ENCODE measurements around the gene NLGN1. TPM values are rescaled to one million over a fixed set of nuclear protein-coding genes. Genes with fewer than 3 reads are reported as not detected.
"Not testable (repeated sequence)": the region's sequence is repeated elsewhere in the genome, so short reads cannot be mapped to it uniquely, and the experiment has no call there.

Gene NLGN1
- total RNA-seq, 2 experiments from 2014 or later: not detected

DNA sequence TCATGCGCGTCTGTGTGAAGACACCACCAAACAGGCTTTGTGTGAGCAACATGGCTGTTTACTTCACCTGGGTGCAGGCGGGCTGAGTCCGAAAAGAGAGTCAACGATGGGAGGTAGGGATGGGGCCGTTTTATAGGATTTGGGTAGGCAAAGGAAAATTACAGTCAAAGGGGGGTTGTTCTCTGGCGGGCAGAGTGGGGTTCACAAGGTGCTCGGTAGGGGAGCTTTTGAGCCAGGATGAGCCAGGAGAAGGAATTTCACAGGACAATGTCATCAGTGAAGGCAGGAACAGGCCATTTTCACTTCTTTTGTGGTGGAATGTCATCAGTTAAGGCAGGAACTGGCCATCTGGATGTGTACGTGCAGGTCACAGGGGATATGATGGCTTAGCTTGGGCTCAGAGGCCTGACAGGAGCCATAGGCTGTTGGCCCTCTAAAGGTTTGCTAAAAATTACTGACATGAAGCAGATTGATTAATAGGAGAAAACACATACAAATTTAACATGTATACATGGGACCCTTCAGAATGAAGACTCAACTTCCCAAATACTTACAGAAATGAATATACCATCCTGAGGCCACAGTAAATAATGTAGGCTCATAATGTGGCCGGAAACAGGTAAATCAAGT lies 834.6 kb downstream of the NLGN1 start:
- H3K36me3 Mint-ChIP-seq; POLR2A ChIA-PET; H3K4me3 Mint-ChIP-seq; H3K9me3 Mint-ChIP-seq; H3K27ac Mint-ChIP-seq; DNase-seq; H3K27me3 Mint-ChIP-seq; H3K4me1 Mint-ChIP-seq; ATAC-seq (ENCODE audit: low read depth): not testable (repeated sequence)

DNA sequence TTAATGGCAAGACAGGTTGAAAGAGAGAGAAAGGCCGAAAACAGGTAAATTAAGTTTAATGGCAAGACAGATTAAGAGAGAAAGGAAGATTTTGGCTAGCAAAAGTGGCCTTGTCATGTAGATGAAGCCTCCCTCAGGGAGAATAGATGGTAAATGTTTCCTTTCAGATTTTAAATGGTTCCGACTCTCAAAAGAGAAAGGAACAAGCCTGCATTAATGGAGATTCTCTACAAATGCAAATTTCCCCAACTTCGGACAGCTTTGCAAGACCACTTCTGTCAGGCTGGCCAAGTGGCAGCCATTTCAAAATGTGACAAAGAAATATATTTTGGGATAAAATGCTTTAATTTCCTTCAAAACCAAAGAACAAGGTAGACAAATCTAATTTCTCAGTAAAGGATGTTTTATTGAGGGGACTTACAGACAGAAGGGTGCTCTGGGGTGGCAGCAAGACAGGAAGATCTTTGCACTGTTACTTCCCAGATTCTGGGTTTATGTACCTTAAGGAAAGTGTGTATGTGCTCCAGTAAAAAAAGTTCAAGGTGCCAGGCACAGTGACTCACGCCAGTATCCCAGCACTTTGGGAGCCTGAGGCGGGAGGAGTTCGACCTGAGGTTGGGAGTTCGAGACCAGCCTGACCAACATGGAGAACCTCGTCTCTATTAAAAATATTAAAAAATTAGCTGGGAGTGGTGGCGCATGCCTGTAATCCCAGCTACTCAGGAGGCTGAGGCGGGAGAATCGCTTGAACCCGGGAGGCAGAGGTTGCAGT lies 835.3 kb downstream of the NLGN1 start:
- Mint-ChIP-seq H3K4me1 (no peaks in the 10 kb centered on the region), H3K27me3 (no peaks in the 10 kb centered on the region), H3K4me3 (no peak overlapping the region), H3K36me3 (no peaks in the 10 kb centered on the region), H3K27ac (no peak overlapping the region), H3K9me3 (no peaks in the 10 kb centered on the region)
- POLR2A ChIA-PET: no interaction called here
- DNase-seq (no peak), ATAC-seq (ENCODE audit: low read depth) (no peak)

DNA sequence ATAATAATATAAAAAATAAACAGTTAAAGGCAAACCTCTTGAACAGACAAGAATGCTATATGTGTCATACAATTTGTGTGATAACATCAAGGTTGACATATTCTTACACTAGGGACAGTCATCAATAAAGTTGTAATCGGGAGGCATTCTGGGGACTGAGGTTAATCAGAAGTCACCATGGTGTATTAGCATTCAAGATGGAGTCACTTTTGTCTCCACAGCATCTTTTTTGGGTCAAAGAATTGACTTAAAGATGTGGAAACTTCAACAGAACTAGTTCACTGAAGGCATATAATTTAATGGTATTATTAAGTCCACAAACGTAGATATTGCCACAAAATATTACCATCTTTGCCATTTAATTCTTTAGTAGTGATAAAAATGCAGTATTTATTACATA lies 836.0 kb downstream of the NLGN1 start:
- H3K27ac Mint-ChIP-seq: no peak overlapping the region
- H3K36me3 Mint-ChIP-seq: no peaks in the 10 kb centered on the region
- POLR2A ChIA-PET: no interaction called here
- ATAC-seq (ENCODE audit: low read depth) (no peak), DNase-seq (no peak)
- no peak overlapping the region for H3K4me3 Mint-ChIP-seq
- no peaks in the 10 kb centered on the region for H3K27me3 Mint-ChIP-seq
- H3K4me1 Mint-ChIP-seq: no peaks in the 10 kb centered on the region
- no peaks in the 10 kb centered on the region for H3K9me3 Mint-ChIP-seq

DNA sequence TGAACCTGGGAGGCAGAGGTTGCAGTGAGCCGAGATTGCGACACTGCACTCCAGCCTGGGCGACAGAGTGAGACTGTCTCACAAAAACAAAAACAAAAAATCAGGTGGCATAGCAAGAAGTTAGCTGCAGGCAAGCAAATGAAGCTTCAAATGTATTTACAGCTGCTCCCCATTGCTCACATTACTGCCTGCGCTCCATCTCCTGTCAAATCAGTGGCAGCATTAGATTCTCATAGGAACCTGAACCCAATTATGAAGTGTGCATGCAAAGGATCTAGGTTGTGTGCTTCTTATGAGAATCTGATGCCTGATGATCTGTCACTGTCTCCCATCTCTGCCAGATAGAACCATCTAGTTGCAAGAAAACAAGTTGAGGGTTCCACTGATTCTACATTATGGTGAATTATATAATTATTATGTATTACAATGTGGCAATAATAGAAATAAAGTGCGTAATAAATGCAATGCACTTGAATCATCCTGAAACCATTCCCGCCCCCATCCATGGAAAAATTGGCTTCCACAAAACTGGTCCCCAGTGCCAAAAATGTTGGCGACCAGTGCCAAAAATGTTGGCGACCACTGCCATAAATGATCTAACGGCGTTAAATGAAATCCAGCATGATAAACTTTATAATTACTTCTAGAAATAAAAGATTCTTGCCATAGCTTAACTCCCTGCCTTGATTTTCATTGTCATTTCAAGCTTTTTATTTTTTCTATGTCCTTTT lies 844.9 kb downstream of the NLGN1 start:
- Mint-ChIP-seq H3K27me3 (no peaks in the 10 kb centered on the region), H3K4me1 (no peaks in the 10 kb centered on the region), H3K4me3 (no peak overlapping the region), H3K36me3 (no peaks in the 10 kb centered on the region), H3K9me3 (no peaks in the 10 kb centered on the region), H3K27ac (no peak overlapping the region)
- DNase-seq (no peak), ATAC-seq (ENCODE audit: low read depth) (no peak)
- POLR2A ChIA-PET: no interaction called here

DNA sequence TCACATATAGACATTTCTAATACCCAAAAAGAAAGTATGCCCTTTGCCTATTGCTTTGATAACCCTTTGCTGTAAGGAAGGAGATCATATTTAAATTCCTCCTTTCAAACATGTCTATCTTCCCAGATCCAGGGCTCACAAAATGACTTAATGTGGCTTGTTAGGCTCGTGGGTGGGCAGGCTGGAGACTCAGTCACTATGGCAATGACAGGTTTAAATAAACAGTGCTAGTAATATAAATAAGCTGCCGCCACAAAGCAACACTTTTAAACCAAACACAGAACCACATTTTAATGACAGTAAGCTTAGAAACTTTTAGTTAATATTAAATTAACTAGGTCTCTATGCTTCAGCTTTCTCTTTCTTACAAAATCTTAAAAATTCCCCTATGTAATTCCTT lies 845.6 kb downstream of the NLGN1 start:
- Mint-ChIP-seq H3K4me3 (no peak overlapping the region), H3K27ac (no peak overlapping the region), H3K9me3 (no peaks in the 10 kb centered on the region), H3K36me3 (no peaks in the 10 kb centered on the region), H3K4me1 (no peaks in the 10 kb centered on the region), H3K27me3 (no peaks in the 10 kb centered on the region)
- POLR2A ChIA-PET: no interaction called here
- ATAC-seq (ENCODE audit: low read depth) (no peak), DNase-seq (no peak)

DNA sequence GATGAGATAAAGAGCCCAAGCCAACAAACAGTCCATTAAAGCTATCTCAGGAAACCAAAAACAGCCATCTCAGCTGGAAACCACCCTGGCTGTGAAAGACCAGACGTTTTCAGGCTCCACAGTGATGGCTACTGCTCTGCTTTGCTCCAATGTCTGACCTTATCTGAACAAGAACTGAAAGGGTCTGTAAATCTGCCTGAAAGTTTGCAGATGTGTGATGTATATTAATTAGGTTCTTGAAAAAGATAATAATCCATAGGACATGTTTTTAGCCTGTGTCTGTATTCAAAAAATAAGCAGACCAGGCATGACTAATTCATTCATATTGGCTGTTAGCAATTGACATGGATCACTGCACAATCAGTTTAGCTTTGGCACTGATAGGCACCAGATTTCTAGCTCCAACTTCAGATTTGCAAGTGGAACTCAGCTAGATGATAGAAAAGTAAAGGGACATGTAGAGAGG lies 850.2 kb downstream of the NLGN1 start:
- ATAC-seq (ENCODE audit: low read depth): no peak
- no peak overlapping the region for H3K27ac Mint-ChIP-seq
- no peaks in the 10 kb centered on the region for H3K9me3 Mint-ChIP-seq
- no peaks in the 10 kb centered on the region for H3K27me3 Mint-ChIP-seq
- no peak overlapping the region for H3K4me3 Mint-ChIP-seq
- POLR2A ChIA-PET: no interaction called here
- no peak for DNase-seq
- no peaks in the 10 kb centered on the region for H3K4me1 Mint-ChIP-seq
- H3K36me3 Mint-ChIP-seq: no peaks in the 10 kb centered on the region

DNA sequence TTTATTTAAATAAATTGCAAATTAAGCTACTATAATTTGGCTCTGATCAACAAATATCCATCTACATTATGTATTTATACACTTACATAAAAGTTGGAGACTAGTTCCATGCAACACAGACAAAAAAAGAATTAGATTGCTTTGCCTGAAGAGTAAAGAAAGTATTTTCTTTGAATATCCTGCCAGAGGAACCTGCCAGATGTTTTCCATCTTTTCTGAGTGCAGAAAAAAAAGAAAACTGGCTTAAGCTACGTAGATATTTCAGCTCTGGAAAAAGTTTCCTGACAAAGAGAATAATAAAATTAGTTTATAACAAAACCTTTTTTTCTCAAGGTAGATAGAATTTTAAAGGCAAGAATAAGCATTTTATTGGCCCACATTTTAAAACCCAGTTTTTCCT lies 854.1 kb downstream of the NLGN1 start:
- POLR2A ChIA-PET: no interaction called here
- H3K36me3 Mint-ChIP-seq: no peaks in the 10 kb centered on the region
- ATAC-seq (ENCODE audit: low read depth): no peak
- no peak overlapping the region for H3K4me3 Mint-ChIP-seq
- no peaks in the 10 kb centered on the region for H3K4me1 Mint-ChIP-seq
- no peaks in the 10 kb centered on the region for H3K27me3 Mint-ChIP-seq
- no peaks in the 10 kb centered on the region for H3K9me3 Mint-ChIP-seq
- no peak overlapping the region for H3K27ac Mint-ChIP-seq
- no peak for DNase-seq

DNA sequence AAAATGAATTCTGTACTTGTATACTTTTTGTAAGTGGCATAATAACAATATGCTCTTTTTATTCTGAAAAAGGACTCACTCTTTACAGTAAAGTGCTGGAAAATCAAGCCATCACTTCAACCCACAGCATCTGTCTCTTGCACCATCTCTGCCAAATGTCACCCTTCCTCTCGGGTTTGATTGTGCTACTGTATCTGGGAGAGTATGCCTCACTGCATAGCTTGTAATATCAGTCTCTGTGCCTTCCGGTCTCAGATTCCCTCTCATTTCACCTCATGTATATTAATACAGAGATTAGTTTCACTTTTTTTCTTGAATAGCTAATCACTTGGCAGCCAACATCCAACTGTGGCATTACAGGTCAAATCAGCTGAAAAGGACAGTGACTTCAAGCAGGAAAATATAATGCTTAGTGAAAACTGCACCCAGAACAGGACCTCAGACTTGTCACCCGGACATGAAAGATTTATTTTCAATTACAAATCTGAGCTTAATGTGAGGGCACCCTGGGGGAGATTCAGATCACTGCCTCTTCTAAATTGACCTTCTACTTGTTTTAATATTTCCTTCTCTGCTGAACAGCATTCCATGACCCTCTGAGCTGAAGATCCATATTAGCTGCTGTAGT lies 855.8 kb downstream of the NLGN1 start:
- no peak overlapping the region for H3K4me3 Mint-ChIP-seq
- no peaks in the 10 kb centered on the region for H3K36me3 Mint-ChIP-seq
- no peak for DNase-seq
- H3K27ac Mint-ChIP-seq: no peak overlapping the region
- H3K4me1 Mint-ChIP-seq: no peaks in the 10 kb centered on the region
- no peaks in the 10 kb centered on the region for H3K27me3 Mint-ChIP-seq
- POLR2A ChIA-PET: no interaction called here
- H3K9me3 Mint-ChIP-seq: peaks cover 2% of the 10 kb centered on the region
- no peak for ATAC-seq (ENCODE audit: low read depth)

DNA sequence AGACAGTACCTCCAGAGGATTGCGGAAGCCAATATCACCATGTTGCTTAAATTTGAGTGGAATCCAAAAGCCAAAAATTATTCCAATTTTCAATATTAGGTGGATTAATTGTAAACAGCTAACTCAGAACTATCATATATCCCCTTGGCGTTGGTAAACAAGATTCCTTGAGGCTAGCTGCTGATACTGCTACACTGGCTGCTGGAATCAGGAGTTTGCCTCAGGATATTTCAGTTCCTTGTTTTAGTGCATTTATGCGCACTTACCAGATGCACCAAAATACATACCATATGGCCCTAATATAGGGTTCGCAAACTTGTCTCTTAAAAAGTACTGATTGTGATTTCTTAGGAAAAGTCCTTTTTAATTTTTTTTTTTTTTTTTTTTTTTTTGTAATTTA lies 856.4 kb downstream of the NLGN1 start:
- Mint-ChIP-seq H3K27ac (no peak overlapping the region), H3K4me3 (no peak overlapping the region), H3K4me1 (no peaks in the 10 kb centered on the region), H3K27me3 (no peaks in the 10 kb centered on the region), H3K9me3 (peaks cover 2% of the 10 kb centered on the region), H3K36me3 (no peaks in the 10 kb centered on the region)
- ATAC-seq (ENCODE audit: low read depth): no peak
- POLR2A ChIA-PET: no interaction called here
- no peak for DNase-seq

DNA sequence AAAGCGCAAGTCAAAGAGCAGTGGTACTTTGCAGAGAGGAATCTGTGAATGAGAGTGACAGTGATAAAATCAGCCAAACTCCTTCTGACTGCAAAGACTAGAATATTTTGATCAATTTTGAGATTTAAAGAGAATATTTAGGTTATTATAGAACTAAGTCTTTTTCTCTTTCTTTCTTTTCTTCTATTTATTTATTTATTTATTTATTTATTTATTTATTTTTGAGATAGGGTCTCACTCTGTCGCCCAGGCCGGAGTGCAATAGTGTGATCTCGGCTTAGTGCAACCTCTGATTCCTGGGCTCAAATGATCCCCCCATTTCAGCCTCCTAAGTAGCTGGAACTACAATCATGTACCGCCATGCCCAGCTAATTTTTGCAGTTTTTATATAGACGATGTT lies 857.9 kb downstream of the NLGN1 start:
- Mint-ChIP-seq H3K9me3 (peaks cover 3% of the 10 kb centered on the region), H3K4me3 (no peak overlapping the region), H3K4me1 (no peaks in the 10 kb centered on the region), H3K27ac (no peak overlapping the region), H3K36me3 (no peaks in the 10 kb centered on the region), H3K27me3 (no peaks in the 10 kb centered on the region)
- POLR2A ChIA-PET: no interaction called here
- ATAC-seq (ENCODE audit: low read depth) (no peak), DNase-seq (no peak)

DNA sequence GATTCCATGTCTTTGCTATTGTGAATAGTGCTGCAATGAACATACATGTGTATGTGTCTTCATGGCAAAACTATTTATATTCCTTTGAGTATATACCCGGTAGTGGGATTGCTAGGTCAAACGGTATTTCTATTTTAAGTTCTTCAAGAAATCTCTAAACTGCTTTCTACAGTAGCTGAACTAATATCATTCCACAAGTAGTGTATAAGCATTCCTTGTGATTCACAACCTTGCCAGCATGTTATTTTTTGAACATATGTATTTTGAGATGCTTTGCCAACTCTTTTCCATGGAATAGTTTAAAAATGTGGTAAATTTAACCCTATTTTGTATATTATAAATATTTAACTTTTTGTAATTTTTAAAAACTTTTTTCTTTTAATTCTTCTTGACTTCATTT lies 868.9 kb downstream of the NLGN1 start:
- Mint-ChIP-seq H3K4me3 (no peak overlapping the region), H3K27ac (no peak overlapping the region), H3K9me3 (peaks cover 2% of the 10 kb centered on the region), H3K4me1 (no peaks in the 10 kb centered on the region), H3K36me3 (no peaks in the 10 kb centered on the region), H3K27me3 (no peaks in the 10 kb centered on the region)
- DNase-seq: no peak
- ATAC-seq (ENCODE audit: low read depth): no peak
- POLR2A ChIA-PET: no interaction called here

DNA sequence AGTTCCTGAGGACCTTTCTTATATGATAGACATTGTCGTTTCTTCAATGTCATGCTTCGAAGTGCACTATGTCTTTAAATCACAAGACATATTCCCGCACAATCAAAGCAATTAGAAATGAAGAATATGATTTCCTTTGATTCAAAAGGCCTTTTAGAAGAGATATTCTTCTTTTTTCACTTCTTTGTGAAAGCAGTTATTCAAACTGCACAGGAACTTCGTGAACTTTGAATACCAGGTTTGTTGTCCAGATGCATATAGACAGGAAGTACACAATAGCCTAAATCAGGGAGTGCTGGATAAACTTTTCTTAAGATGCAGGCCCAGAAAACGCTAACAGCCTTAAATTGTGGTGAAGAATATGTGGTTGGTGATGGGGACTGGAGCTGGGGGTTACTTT lies 870.5 kb downstream of the NLGN1 start:
- POLR2A ChIA-PET: no interaction called here
- no peak overlapping the region for H3K27ac Mint-ChIP-seq
- no peak overlapping the region for H3K4me3 Mint-ChIP-seq
- no peaks in the 10 kb centered on the region for H3K36me3 Mint-ChIP-seq
- no peaks in the 10 kb centered on the region for H3K4me1 Mint-ChIP-seq
- ATAC-seq (ENCODE audit: low read depth) (no peak), DNase-seq (no peak)
- peaks cover 2% of the 10 kb centered on the region for H3K9me3 Mint-ChIP-seq
- no peaks in the 10 kb centered on the region for H3K27me3 Mint-ChIP-seq

DNA sequence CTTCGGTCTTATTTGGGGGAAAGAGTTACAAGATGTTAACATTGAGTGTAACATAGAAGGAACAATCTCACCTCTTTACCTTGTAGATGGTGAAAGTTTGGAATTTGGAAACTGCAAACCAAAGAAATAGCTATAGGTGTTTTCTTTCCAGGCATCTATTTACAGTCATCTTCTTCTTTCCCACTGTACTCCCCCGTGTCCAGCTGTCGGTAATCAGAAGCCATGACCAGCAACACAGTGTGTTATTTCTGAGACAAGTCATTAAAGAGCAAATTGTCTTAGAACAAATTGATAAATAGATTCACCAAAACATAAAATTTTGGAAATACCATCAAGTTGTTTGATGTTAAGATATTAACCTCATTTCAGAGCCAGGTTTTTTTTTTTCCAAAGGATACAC lies 871.0 kb downstream of the NLGN1 start:
- no peaks in the 10 kb centered on the region for H3K36me3 Mint-ChIP-seq
- ATAC-seq (ENCODE audit: low read depth) (no peak), DNase-seq (no peak)
- no peak overlapping the region for H3K27ac Mint-ChIP-seq
- H3K4me3 Mint-ChIP-seq: no peak overlapping the region
- POLR2A ChIA-PET: no interaction called here
- H3K4me1 Mint-ChIP-seq: no peaks in the 10 kb centered on the region
- peaks cover 2% of the 10 kb centered on the region for H3K9me3 Mint-ChIP-seq
- H3K27me3 Mint-ChIP-seq: no peaks in the 10 kb centered on the region

DNA sequence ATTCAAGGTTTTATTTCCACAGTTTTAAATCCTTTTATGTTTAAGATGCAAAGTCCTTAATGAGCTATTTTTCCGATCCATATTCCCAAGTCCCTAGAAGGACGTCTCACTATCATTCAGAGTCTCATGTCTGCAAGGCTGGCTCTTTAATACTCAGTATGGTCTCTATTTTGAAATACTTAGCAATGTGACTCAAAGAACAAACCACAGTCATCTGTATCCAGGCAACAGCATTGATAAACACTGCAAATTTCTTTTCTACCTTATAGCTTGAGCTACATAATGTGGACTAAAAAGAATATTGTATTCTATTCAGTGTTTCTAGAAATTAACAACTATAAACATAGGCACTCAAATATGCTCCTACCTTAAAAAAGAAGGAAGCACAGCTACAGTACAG lies 873.3 kb downstream of the NLGN1 start:
- Mint-ChIP-seq H3K4me1 (no peaks in the 10 kb centered on the region), H3K36me3 (no peaks in the 10 kb centered on the region), H3K4me3 (no peak overlapping the region), H3K9me3 (peaks cover 2% of the 10 kb centered on the region), H3K27ac (no peak overlapping the region), H3K27me3 (no peaks in the 10 kb centered on the region)
- POLR2A ChIA-PET: no interaction called here
- DNase-seq (no peak), ATAC-seq (ENCODE audit: low read depth) (no peak)

All from activated naive CD8-positive, alpha-beta T cell treated with anti-CD3 and anti-CD28 coated beads, Interleukin-2, amount 10 ng/mL, durations not matched to agents 7 days and 5 days (primary cell).